GM21717 (cell line): Measurements from ENCODE around the gene FRMD3.

Experiments
- ATAC-seq: cut with Tn5 transposase; IDR thresholded peaks from one replicate; pipeline ENCODE4 v1.9.1; 2021; ENCODE audit warnings: mild to moderate bottlenecking, moderate library complexity; ENCODE audit not compliant: unreplicated experiment

The FRMD3 gene

DNA sequence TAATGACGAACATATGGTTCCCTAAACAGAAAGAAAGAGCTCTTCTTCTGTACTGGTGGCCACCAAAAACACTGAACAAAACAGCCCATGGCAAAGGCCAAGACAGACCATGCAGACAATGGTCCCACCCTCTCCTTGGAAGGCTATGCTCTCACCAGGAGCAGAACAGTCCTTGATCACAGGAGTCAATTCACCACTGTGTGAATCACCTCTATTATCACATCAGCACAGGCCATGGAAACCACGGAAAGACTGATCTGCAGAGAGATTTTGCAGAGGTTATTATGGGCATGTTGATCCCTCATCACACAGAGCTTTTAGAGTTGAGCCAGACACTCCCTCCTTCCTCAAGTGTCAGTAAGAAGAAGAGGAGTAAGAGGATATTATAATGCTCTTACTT, 341.3 kb downstream of the FRMD3 start:
- no peak for ATAC-seq
